ENCODE results near the gene PHACTR4. TPM values are rescaled to one million over a fixed set of nuclear protein-coding genes. Genes with fewer than 3 reads are reported as not detected.

PHACTR4 gene
- total and polyA plus RNA-seq, 2 donors (not counting 3 experiments of a cell fraction or from before 2014, with no cell fraction given) = 25.4 to 61.0 TPM

DNA sequence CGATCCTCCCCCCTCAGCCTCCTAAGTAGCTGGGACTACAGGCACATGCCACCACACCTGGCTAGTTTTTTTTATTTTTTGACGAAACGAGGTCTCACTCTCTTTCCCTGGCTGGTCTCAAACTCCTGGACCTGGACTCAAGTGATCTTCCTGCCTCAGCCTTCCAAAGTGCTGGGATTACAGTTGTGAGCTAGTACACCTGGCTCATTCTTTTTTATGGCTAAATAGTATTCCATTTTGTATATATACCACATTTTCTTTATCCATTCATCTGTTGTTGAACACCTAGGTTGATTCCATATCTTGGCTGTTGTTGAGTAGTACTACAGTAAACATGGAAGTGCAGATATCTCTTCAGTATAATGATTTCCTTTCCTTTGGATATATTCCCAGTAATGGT lies 74.0 kb downstream of the PHACTR4 start:
- no peak for DNase-seq (ENCODE audit: low read depth, low spot score)
- Histone ChIP-seq H4K20me1 (replicated peaks; ENCODE audit: control insufficient read depth, extremely low read depth, insufficient read depth, low read length) (no peaks in the 10 kb centered on the region), H3K9ac (replicated peaks; ENCODE audit: extremely low read depth, insufficient read depth, low read length) (no peak overlapping the region), H3K4me3 (replicated peaks in 1 of 3; ENCODE audit: insufficient read depth in 1 of 3, low read depth in 1 of 3, low read length in 3 of 3) (no peak overlapping the region), H3K27ac (ENCODE audit: insufficient read depth, low read depth, low read length) (no peak overlapping the region), H3K9me3 (replicated peaks; ENCODE audit: control insufficient read depth, insufficient read depth, low read length) (no peaks in the 10 kb centered on the region), H3K27me3 (ENCODE audit: control insufficient read depth in 2 of 2, insufficient read depth in 2 of 2, low read length in 2 of 2) (no peaks in the 10 kb centered on the region), H3K79me2 (ENCODE audit: control insufficient read depth, insufficient read depth, low read length) (peaks cover 34% of the 10 kb centered on the region), H3K4me1 (ENCODE audit: control insufficient read depth, extremely low read depth, insufficient read depth, low read length) (peaks cover 20% of the 10 kb centered on the region), H3K4me2 (ENCODE audit: insufficient read depth, low read length) (no peak overlapping the region), H3K36me3 (ENCODE audit: control insufficient read depth in 2 of 2, extremely low read depth in 1 of 2, insufficient read depth in 2 of 2, low read length in 2 of 2) (no peaks in the 10 kb centered on the region), H2AFZ (ENCODE audit: low read depth, low read length) (no peak overlapping the region), H3K9me1 (replicated peaks; ENCODE audit: control insufficient read depth, extremely low read depth, insufficient read depth, low read length) (no peaks in the 10 kb centered on the region)
- POLR2A ChIA-PET = interaction anchor here (0.7 kb wide), 1 partner anchor 70 kb away, joined by 4 read pairs; no protein-coding TSS in a partner anchor
- no TSS peak for BruUV-seq (replicated peaks)
- intact Hi-C loops (cut with micrococcal nuclease) (no loop called here), dilution Hi-C loops (cut with MboI; ENCODE audit: extremely low pct_ligation_motif_present, low sequenced_read_pairs) (no loop called here)
- no peak for TF ChIP-seq MYC (IDR thresholded peaks at IDR 0.05; ENCODE audit: low read depth, low read length)
- TF ChIP-seq POLR2A (IDR thresholded peaks at IDR 0.05; ENCODE audit: low read depth, low read length) = no peak
- TF ChIP-seq, protein P1, sequence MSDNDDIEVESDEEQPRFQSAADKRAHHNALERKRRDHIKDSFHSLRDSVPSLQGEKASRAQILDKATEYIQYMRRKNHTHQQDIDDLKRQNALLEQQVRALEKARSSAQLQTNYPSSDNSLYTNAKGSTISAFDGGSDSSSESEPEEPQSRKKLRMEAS (IDR thresholded peaks at IDR 0.05; ENCODE audit: insufficient read depth, insufficient read length) = no peak
- TF ChIP-seq GATA2 (IDR thresholded peaks at IDR 0.05; ENCODE audit: insufficient read depth, insufficient read length, low read depth, low read length) = no peak
- TF ChIP-seq POLR2AphosphoS5 (IDR thresholded peaks at IDR 0.05; ENCODE audit: insufficient read depth, low read depth, low read length) = no peak
- TF ChIP-seq, protein P2, sequence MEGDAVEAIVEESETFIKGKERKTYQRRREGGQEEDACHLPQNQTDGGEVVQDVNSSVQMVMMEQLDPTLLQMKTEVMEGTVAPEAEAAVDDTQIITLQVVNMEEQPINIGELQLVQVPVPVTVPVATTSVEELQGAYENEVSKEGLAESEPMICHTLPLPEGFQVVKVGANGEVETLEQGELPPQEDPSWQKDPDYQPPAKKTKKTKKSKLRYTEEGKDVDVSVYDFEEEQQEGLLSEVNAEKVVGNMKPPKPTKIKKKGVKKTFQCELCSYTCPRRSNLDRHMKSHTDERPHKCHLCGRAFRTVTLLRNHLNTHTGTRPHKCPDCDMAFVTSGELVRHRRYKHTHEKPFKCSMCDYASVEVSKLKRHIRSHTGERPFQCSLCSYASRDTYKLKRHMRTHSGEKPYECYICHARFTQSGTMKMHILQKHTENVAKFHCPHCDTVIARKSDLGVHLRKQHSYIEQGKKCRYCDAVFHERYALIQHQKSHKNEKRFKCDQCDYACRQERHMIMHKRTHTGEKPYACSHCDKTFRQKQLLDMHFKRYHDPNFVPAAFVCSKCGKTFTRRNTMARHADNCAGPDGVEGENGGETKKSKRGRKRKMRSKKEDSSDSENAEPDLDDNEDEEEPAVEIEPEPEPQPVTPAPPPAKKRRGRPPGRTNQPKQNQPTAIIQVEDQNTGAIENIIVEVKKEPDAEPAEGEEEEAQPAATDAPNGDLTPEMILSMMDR (IDR thresholded peaks at IDR 0.05; ENCODE audit: extremely low read depth in 1 of 2, insufficient read depth in 1 of 2, low read depth in 1 of 2, low read length in 2 of 2) = no peak
- no peak for TF ChIP-seq FOS (IDR thresholded peaks at IDR 0.05; ENCODE audit: borderline replicate concordance, insufficient read depth, low read length)
- no peak for TF ChIP-seq EZH2 (IDR thresholded peaks at IDR 0.05; ENCODE audit: borderline replicate concordance, low read depth, low read length, severe bottlenecking)
- no peak for TF ChIP-seq JUN (IDR thresholded peaks at IDR 0.05; ENCODE audit: borderline replicate concordance, insufficient read depth, insufficient read length, low read depth)
- CTCF ChIA-PET = interaction anchor here (1.2 to 2.0 kb wide), 3 partner anchors 22 to 84 kb away, joined by 3 to 6 read pairs (median 4); no protein-coding TSS in a partner anchor
- FAIRE-seq = no peak

Measured in endothelial cell of umbilical vein (primary cell).